Esophagus mucosa (tissue), 1 donor: ENCODE measurements around the gene PLEKHH2. TPM values are rescaled to one million over a fixed set of nuclear protein-coding genes. Genes with fewer than 3 reads are reported as not detected.
"Not testable (repeated sequence)": the region's sequence is repeated elsewhere in the genome, so short reads cannot be mapped to it uniquely, and the experiment has no call there.

Experiments
- ATAC-seq: fragments of 200-7000 bp; cut with Tn5 transposase; one replicate; pipeline ENCODE4 v1.9.1; 2020
- total RNA-seq: library from RNA; stranded (reverse); gene quantifications from one replicate; pipeline ENCODE4 v1.2.4, GENCODE V29; 2023
- donor health status: DM: yes; HTN: yes; CAD: no.

PLEKHH2 gene
- 1.6 TPM for total RNA-seq

DNA sequence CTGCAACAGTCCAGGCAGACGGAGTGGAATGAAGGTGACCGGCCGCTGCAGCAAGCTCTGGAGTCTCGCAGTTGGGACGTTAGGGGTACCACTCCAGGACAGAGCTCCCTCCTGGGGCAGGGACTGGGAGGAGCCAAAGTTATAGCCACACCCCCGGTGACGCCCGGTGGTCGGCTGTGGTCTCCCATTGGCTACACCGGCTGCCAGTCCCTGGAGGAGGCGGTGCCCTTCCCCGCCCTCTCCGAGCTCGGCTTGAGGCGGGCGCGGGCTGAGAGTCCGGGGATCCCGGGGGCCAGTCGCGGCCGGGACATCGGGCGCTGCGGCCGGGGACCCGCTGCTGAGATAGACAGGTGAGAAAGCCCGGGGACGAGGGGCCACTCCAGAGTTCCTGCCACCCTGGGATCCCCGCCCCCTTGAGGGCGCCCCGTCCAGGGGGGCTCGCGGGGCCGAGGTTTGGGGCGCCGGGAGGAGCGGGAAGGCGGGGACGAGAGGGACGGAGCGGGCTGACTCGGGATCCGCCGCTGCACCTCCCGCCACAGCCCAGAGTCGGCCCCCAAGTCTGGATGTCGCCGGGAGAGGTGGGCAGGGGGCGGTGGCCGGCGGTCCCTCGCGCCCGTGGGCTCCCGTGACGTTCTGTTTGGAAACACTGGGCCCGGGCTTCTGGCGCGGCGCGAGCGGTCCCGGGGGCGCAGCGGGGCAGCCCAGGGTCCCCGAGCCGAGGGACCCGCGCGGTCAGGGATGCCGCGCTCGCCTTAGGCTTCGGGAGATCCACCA lies at the start of gene PLEKHH2:
PLEKHH2 (plus strand) TSS at position 231 of the 774 bp plus-strand sequence. CDS start 7,414 bp downstream, outside the sequence.
- ATAC-seq = peak; percentile 99

DNA sequence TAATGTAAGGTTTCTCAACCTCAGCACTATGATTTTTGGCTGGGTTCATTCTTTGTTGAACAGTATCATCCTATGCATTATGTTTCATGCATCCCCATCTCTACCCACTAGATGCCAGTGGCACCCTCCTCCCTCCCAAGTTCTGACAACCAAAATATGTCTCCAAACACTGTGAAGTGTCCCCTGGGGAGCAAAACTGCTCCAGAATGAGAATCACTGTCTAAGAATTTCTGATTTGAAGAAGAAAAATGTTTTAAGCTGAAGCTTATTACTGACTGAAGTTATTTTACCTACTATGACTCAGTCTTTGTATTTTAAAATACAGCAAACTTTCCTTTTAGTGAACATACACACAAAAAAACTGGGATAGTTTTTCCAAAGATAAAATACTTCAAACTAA lies 44.6 kb upstream of the PLEKHH2 start:
- ATAC-seq = no peak

DNA sequence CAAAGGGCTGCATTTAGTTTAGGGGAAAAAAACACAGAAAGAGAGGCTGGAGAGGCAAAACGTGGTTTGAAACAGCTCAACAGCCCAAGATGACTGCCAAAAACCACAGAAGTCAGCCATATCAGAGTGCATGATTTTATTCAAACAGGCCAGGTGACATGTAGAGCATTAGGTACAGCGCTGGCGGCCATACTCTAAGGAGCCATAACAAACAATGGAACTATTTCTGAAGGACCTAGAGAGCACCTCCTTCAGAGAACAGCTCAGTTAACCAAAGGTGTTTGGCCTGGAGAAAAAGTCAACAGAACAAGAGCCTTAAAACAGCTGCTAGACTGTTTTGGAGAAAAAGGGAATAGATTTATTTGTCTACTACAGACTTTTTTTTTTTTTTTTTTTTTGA lies 43.8 kb upstream of the PLEKHH2 start:
- ATAC-seq = no peak

DNA sequence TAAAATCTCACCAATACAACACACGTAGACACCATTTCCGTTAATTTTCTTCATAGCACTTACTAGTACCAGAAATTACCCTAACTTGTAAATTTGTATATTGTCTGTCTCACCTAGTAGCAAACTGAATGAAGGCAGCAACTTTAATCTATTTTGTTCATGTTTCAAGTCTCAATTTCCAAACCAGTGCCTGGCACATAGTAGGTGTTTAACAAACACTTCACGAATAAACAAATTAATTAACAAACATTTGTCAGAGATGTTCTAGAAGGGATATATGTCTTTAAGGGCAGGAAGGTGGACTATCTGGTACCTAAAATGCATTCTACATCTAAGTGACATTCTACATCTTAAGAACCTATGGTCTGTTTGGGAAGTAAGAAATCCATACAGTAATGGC lies 42.2 kb upstream of the PLEKHH2 start:
- no peak for ATAC-seq

DNA sequence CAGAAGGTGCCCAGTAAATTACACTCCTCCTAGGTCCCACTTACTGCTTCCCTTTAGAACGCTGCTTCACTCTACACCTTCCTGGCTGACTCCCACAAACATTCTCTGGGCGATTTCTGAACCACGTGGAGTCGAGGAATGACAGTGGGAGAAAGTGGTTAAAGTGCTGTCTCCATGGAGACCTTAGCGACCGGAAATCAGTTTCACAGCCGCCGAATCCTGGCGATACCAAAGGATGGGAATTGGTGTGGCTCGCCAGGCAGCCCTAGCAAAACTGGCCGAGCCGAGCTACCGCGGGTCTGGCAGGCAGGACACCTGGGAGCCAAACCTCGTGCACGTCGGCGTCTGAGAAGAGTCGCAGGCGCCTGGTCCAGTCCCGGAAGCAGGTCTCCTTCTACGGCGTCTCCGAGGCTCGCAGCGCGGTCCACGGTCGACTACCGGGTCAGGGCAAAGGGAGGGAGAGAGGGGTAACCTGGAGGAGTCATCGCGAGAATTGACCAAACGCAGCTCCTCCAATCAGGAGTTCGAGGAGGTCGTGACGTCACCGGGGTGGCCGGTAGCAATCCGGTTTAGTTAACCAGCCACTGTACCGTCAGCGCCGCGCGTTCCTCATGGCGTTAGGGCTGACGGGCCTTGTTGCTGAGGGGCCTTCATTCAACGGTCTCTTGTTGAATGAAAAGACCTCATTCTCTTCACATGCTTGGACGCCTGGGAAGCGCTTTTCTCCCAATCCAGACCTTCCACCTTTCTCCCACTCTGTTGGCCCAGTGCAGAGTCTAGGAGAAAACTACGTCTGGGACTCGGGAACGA lies 41.3 kb upstream of the PLEKHH2 start, which contains the start of gene THADA:
THADA (minus strand) TSS at position 436 of the 810 bp plus-strand sequence. CDS start 3,646 bp downstream, outside the sequence.
- peak; percentile 100 for ATAC-seq

DNA sequence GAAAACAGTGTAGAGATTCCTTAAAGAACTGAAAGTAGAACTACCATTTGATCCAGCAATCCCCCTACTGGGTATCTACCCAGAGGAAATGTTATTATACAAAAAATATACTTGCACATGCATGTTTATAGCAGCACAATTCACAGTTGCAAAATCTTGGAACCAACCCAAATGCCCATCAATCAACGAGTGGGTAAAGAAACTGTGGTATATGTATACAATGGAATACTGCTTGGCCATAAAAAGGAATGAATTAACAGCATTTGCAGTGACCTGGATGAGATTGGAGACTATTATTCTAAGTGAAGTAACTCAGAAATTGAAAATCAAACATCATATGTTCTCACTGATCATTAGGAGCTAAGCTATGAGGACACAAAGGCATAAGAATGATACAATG lies 36.5 kb upstream of the PLEKHH2 start:
- ATAC-seq = not testable (repeated sequence)

DNA sequence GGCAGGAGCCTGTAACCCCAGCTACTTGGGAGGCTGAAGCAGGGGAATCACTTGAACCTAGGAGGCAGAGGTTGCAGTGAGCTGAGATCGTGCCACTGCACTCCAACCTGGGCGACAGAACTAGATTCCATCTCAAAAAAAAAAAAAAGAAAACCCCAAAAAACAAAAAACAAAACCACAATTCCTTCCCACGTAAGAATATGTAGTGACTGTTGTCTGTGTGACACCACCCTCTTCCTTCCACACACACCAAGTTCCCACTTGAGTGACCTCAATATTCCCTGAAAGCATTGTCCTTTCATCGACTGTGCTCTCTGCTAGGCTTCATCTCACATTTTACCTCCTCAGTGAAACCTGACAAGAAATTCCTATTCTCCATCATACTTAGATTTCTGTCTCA lies 32.4 kb upstream of the PLEKHH2 start:
- no peak for ATAC-seq

DNA sequence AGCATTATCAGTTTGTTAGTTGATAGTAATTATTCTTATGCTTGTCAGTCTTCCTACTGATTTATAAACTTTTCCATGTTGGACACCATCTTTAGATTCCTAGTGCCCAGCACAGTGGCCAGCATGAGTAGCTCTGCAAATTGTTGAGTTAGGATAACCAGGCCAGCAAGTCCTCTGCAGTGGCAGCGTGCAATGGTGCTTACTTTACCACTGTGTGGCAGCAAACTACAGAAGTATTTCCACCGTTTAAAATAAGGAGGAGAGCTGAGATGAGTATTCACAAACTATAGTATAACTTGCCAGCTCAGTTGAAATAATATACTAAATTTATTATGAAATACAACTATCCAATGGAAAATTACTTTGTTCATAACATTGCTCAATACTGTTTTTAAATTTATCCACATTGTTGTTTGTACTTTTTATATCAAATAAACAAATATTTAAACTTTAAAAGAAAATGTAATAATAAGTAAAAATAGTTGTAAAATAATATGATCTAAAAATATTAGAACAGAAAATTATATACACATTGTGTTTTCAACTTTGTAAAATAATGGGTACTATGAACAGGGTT lies 31.9 kb upstream of the PLEKHH2 start:
- peak; percentile 68 for ATAC-seq

DNA sequence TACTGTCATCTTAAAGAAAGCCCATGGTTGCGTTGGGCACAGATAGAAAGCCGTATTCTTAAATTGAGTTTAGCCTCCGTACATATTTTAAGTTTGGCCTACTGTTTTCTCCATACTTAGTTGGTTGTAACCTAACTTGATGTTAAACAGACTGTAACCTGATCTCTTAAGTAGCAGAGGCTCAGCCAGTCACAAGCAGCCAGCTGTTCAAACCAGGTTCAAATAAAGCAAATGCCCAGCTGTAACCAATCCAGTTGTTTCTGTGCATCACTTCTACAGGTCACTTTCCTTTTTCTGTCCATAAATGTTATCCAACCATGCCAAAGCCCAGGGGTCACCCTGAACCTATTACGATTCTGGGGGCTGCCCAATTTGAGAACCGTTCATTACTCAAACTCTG lies 31.2 kb upstream of the PLEKHH2 start:
- no peak for ATAC-seq

DNA sequence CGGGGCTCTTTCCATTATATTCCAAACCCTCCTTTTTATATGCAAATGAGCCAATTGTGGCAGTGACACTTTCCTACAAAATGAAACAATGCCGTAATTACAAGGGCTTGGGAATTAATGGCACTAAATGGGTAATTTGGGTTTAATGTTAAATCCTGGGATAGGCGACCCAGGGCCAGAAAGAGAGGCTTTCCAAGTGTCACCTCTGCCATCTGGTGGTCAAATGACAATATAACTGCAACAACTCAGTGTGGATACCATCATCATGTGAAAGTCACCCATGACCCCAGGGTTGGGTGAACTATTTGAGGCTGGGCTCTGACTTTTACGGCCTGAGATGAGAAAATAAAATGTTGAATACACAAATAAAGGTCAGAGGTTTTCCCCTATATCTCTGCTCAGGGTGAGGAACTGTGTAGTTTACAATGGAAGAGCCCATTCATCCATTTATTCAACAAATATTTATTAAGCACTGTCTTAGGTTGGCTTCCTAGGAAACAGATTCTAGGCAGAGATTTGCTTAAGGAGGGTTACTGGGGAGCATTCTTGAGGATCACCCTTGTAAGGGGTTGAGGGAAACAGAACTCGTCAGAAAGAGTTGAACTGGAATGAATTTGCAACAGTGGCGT lies 27.7 kb upstream of the PLEKHH2 start:
- ATAC-seq = peak; percentile 66

DNA sequence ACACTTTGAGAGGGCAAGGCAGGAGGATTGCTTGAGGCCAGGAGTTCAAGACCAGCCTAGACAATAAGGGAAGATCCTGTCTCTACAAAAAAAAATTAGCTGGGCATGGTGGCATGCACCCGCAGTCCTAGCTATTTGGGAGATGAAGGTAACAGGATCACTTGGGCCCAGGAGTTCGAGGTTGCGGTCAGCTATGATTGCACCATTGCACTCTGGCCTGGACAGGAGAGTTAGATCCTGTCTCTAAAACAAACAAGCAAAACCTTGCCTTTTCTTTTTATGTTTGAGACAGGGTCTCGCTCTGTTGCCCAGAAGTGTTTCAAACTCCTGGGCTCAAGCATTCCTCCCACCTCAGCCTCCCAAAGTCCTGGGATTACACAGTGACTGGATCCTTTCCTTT lies 26.7 kb upstream of the PLEKHH2 start:
- no peak for ATAC-seq

DNA sequence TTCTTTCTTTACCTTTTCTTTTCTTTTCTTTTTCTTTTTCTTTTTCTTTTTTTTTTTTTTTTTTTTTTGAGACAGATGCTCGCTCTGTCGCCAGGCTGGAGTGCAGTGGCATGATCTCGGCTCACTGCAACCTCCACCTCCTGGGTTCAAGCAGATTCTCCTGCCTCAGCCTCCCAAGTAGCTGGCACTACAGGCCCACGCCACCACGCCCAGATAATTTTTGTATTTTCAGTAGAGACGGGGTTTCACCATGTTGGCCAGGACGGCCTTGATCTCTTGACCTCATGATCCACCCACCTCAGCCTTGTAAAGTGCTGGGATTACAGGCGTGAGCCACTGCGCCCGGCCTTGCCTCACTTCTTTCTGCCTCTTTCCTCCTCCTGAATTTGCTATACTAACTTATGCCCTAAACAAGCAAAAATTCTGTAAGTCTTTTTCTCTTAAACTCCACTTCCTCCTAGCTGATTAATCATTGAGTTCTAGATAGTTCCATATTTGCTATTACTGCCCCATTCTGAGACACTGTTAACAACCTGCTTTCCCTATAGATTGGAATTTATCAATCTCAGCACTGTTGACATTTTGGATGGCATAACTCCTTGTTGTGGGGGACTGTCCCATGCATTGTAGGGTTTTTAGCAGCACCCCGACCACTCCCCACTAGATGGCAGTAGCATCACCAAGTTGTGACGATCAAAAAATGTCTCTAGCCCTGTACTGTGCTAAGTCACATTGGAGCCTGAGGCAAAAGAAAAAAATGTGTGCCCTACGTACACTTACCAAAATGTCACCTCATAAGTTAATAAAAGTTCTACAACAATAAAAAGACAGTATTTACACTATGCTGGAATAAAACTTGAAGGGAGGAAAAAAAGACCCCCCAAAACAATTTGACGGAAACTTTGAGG lies 24.8 kb upstream of the PLEKHH2 start:
- peak; percentile 86 for ATAC-seq

DNA sequence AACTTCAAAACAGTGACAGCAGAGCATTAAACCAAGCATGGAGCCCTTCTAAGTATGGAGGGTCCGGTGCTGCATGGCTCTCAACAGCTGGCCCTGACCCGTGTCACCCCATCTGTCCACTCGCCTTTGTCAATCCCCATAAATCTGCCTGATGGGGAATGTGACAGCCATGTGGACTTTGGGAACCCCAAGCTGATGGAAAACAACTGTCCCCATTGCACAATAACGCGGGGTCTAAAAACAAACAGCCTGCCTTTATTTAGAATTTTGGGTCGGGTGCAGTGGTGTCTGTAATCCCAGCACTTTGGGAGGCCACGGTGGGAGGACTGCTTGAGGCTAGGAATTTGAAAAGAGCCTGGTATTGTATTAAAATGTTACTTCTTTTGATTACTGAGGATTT lies 24.1 kb upstream of the PLEKHH2 start:
- ATAC-seq = no peak

DNA sequence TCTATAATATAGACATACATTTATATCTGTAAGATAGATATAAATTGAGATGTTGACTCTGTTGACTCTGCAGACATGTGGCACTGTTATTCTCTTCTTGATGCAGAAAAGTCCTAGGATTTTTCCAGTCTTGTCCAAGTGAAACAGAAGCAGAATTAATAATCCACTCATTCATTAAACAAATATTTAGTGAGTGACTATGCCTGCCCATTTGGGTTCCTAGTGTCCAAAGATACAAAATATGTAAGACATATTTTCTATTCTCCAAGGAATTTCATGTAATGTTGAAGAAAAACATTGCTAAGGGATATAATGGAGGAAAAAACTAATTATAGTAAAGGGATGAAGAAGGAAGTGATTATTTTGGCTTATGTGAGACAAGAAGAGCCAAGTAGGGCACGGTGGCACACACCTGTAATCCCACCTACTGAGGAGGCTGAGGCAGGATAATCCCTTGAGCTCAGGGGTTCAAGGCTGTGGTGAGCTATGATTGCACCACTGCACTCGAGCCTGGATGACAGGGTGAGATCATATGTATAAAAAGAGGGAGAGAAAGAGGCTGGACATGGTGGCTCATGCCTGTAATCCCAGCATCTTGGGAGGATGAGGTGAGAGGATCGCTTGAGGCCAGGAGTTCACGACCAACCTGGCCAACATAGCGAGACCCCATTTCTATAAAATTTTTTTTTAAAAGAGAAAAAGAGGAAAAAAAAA lies 19.9 kb upstream of the PLEKHH2 start:
- ATAC-seq = no peak

DNA sequence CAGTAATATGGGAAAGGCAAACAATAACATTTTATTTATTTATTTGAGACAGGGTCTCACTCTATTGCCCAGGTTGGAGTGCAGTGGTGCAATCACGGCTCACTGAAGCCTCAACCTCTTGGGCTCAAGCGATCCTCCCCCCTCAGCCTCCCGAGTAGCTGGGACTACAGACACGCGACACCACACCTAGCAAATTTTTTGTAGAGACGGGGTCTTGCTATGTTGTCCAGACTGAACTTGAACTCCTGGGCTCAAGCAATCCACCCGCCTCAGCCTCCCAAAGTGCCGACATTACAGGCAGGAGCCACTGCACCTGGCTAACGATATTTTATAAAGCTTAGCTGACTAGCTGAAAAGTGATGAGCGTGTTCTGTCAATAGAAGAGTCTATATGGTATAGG lies 17.5 kb upstream of the PLEKHH2 start:
- ATAC-seq = no peak

DNA sequence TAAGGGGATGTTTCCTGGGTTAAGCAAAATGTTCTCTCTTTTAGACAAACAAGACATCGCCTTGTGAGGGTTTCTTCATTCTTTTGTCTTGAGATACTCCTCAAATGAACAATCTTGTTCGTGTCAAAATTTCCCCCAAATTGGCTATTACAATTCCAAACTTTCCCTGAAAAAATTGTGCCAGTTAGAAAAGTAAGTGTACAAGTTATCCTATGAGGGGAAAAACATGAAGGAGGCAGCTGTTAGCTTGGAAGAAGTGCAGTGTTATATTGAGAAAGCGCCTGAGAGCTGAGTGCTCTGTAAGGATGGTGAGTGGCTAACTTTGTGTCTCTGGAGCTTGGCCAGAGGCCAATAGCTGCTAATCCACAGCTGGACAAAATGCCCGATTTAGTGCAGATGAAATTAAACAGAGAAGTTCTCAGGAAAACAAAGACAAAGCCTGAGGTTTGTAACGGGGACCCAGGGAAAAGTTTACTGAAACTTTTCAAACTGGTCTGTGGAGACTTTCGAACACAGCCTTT lies 14.1 kb upstream of the PLEKHH2 start:
- ATAC-seq = no peak

DNA sequence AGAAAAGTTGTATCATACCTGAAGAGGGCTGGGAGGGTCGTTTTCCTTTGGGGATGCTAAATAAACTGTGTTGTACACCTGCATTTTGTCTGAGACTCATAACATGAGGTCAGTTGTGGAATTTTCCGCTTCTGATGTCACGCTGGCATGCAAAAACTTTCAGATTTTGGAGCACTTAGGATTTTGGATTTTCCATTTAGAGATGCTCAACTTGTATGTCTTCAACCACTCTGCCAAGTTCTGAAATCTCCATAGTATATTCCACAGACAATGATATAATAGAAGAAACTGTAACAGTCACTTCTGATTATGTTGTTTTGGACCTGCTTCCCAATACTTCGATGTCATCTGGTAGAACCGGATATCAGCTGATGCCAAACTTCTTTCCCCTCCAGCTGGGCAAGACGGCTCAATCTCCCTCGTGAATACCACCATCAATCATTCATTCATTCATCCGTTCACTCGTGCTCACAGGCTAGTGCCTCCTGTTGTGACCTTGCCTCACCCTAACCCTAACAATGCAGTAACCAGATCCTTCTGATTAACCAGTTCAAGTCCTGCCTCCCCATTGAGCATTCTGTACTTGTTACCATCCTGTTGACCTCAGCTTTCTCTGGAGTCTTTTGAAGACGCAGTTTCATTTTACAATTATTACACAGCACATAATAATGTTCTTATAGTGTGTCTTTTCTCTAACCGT lies 5.3 kb upstream of the PLEKHH2 start:
- ATAC-seq = no peak

DNA sequence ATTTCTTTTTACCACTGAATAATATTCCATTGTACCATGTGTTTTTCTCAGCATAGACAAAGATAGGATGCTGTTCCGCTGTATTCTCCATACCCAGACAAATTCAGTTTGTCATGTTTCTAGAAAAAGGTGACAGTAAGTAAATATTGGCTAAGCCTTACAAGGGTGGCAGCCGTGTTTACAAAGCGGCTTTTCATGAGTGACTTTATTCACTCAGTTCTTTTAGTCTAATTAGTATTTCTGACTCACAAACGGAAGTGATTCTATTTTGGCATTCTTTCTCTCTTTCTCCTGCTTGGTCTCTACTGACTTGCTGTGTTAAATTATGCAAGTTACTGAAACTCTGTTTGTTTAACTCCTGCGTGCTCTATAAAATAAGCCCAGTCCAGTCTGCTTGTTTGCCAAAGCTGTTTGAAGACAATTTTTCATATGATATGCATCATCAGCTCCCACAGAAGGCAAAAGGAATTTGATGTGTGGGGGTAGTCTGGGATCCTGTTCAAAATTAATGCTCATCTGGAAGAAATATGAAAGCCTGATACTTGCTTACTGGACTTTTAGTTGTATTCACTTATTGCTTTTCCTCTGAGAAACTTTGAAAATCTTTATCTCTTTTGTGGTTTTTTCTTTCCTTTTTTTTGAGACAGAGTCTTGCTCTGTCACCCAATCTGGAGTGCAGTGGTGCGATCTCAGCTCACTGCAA lies 2.3 kb upstream of the PLEKHH2 start:
- peak; percentile 53 for ATAC-seq

DNA sequence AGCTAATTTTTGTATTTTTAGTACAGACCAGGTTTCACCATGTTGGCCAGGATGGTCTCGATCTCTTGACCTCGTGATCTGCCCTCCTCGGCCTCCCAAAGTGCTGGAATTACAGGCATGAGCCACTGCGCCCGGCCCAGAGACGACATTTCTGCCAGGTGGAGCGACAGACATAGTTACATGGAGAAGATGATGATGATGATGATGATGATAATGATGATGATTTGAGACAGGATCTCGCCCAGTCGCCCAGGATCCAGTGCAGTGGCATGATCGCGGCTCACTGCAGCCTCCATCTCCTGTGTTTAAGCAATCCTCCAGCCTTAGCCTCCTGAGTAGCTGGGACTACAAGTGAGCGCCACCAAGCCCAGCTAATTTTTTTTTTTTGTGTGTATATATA lies 907 bp upstream of the PLEKHH2 start:
- ATAC-seq = not testable (repeated sequence)

DNA sequence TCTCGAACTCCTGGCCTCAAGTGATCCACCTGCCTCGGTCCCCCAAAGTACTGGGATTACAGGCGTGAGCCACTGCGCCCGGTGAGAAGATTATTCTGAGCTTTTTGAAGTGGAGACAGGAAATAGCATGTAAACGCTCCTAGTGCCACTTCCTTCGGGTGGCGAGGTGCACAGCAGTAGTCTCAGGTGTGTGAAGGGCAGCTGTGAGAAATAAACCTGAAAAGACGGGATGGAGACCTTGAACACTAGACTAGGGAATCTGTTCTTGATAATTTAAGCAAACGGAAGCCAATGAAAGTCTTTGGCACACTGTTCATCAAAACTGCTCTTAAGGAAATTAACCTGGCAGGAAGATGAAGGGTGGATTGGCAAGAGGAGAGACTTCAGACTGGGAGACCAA lies 439 bp upstream of the PLEKHH2 start:
- ATAC-seq = no peak
